SK-N-MC (cell line): ENCODE results near the gene NYAP2.

Experiments used
- EZH2 ChIP-seq: fragments of 200-600 bp; sonication (generic); IDR thresholded peaks from one replicate; pipeline ENCODE4 v1.6.1; 2017; ENCODE audit warnings: antibody characterized with exemption
- POLR2AphosphoS5 ChIP-seq: IDR thresholded peaks from 2 replicates; pipeline ENCODE4 v1.6.1; 2012; ENCODE audit warnings: mild to moderate bottlenecking, low read depth, low read length, borderline replicate concordance

DNA sequence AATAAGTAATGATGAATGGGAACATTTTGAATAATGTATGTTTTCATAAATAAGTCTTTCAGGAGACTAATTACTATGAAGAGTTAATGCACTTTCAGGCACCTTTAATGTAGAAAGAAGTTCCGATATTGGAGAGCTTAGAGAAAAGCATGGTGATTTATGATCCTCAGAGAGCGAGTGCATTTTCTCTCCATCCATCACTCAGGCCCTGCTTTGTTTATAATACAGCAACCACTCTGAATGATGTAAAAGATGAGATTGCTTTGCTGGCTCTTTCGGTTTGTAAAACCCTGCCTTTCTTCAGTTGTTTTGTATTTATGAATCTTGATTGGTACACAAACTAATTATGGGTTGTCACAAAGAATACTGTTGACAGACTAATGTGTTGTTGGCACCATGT lies 132.0 kb downstream of the NYAP2 start:
- TF ChIP-seq POLR2AphosphoS5 (no peak), EZH2 (no peak)
